Activated T-cell treated with anti-CD3 and anti-CD28 coated beads for 4 hours (primary cell): Measurements from ENCODE around the gene SYCE3.

Experiments
- DNase-seq: peaks from one replicate; pipeline ENCODE4 v3.0.0-alpha.2; 2020

The SYCE3 gene

DNA sequence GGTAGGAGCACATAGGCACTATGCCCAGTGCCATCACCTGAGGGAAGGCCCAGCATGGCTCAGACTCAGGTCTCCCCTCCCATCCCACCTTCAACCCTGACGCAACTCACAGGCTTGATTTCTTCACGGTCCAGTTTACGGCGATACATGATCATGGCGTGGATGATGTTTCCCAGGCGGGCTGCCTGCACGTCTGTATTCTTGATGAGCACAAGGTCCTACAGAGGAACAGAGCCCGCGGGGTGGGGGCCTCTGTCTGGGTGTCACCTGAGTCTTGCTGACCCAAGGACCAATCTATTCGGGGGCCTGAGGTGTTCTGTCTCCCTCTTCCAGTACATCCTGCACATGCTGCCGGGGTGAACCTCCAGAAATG, 11.7 kb upstream of the SYCE3 start:
- no peak for DNase-seq

DNA sequence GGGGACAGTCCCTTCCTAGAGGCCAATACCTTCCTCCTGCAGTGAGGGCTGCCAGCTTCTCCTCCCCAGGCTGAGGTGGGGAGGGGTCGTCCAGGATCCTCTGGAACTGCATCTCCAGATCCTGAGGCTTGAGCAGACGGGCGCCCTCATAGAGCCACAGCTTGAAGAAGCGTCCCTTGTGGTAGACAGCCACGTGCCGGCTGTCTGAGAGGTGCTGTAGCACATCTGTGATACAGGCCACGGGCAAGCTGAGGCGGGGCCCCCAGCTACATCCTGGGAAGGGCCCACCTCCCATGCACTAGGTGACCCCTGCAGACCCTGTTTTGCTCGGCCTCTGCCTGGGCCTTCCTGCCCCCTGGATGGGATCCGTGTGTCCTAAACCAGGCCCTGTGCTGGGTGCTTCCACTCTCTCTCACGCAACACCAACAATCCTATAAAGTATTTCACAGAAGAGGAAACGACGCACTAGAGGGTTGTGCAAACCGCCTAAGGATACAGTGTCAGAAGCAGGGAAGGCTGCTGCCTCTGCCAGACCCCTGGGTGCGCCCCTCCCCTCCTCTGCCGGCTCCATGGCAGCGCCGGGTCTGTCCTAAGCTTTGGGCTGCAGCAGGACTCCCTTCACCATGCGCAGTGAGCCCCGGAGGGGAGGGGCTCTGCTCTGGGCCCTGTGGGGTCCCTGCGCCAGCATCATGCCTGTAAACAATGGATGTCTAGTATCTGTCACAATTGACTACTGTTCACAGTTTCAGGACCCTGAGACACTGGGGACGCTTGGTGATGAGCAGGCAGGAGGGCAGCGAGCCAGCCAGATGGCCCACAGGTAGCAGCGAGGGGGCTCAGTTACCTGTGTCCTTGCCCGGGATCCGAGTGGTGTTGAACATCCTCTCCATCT, 11.0 kb upstream of the SYCE3 start:
- DNase-seq = no peak

DNA sequence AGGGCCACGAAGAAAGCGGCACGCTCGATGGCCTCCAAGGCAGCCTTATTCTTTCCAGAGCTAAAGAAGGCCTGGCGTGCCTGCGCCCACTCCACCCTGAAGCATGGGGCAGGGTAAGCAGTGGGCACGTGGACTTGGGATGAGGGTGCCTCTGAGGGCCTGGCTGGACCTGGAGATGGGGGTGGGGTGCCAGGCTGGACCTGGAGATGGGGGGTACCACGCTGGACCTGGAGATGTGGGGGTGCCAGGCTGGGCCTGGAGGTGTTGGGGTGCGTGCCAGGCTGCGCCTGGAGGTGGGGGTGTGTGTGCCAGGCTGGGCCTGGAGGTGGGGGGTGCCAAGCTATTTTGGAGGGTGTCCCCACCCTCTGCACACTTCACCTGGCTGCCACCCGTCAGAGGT, 10.2 kb upstream of the SYCE3 start:
- no peak for DNase-seq

DNA sequence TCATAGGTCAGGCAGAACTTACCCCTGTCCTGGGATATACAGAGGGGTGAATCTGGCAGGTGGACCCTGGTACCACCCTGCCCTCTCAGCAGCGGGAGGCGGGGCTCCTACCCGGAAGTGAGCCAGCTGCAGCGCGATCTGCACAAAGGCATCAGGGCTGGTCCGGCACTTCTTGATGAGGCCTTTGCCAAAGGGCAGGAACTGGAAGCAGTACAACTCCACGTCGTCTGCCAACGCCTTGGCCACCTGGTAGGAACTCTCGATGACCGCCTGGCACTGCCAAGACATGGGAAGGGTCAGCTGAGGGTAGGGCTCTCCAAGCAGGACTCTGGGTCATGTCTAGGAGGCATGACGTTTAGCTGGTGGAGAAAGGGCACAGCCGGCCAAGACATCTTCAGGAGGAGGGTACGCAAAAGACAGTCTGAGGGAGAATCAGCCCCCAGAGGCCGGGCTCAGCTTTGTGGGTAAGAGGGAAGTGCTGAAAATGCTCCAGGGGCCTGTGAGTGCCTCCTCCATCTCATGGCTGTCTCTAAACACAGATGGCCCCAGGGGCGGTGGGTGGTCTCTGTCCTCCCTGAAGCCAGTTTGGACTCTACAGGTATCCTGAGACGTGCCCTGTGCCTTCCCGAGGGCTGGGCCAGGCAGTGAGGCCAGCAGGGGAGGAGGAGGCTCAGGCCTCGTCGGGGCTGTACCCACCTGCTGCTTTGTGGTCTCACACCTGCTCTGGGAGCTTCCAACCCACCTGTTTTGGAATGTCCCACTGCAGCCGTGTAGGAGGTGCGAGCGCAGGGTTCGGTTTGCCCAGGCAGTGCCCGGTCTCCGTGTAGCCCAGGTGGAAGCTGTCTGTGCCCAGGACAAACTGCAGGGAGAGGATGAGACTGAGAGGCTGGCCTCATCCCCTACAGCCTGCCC, 8.8 kb upstream of the SYCE3 start:
- DNase-seq = no peak

DNA sequence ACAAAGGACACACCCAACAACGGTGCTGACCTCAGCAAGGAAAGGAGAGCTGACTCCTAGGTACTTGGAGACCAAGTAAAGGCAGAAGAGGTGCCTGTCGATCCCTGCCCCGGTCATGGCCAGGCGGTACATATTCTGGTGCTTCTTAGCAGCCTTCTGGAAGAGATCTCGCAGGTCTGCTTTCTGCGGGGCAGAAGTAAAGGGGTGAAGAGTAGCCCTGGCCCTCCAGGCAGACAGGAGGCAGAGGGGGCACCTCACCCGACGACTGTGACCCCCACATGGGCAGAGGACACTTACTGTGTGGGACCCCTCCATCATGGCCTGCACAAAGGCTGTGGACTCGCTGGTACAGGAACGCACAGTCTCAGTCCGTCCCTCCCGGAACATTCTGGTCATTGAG, 8.1 kb upstream of the SYCE3 start:
- DNase-seq = no peak

DNA sequence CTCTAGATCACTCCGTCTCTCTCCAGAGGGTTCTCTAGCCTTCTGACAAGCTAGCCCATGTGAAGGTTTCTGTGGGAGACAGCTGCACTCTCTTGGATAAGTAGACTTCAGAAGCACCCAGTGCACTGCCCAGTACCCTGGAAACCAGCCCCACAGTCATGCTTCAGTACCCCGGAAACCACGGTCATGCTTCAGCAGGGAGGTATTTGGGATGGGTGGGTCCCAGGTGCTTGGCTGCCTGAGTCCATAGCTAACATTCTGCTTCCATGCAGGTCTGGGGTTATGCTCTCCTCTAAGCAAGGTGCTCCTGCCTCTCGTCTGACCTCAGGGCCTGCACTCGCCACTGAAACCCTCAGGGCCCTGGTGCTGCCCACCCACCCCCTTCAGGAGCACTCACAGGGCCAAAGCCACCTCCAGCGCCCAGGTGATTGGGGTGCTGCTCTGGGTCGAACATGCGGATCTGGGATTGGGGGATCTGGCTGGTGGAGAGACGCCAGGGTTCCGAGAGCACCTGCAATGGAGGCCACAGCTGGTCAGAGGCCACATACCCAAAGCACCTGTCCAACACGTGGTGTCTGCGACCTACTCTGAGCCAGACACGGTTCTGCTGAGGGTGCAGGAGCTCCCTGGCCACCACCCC, 7.3 kb upstream of the SYCE3 start:
- no peak for DNase-seq

DNA sequence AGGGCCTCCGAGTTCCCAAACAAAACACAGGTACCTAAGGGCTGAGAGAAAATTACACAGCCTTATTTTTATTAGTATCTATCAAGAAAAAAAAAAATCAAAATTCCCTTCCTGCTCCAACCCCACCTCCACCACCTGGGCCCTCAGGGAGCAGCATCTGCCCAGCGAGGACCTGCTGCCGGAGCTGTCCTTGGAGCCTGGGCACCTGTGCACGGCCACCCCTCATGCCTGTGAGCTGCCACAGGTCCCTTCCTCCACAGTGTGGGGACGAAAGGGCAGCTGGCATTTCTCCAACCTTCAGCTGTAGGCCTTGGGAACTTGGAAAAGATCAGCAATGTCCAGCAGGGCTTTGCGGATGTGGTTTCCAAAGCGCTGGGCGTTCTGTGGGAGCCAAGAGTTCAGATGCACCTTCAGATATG, 6.3 kb upstream of the SYCE3 start:
- DNase-seq = no peak

DNA sequence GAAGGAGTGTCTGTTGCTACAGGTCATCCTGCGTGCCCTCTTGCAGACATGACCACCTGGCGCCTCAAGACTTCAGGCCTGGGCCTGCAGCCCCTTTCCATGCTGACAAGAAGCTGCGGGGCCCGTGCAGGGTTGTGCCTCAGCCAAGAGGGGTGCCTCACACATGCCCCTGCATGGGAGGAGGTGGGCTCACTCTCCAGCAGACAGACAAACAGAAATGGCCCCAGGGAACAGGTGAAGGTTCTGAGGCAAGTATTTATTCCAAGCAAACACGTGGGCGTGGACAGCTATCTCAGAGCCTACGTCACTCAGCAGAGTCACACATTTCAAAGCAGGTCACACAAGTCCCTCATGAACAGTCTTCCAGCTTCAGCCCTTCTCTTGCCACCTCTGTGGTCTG, 5.9 kb upstream of the SYCE3 start:
- no peak for DNase-seq

DNA sequence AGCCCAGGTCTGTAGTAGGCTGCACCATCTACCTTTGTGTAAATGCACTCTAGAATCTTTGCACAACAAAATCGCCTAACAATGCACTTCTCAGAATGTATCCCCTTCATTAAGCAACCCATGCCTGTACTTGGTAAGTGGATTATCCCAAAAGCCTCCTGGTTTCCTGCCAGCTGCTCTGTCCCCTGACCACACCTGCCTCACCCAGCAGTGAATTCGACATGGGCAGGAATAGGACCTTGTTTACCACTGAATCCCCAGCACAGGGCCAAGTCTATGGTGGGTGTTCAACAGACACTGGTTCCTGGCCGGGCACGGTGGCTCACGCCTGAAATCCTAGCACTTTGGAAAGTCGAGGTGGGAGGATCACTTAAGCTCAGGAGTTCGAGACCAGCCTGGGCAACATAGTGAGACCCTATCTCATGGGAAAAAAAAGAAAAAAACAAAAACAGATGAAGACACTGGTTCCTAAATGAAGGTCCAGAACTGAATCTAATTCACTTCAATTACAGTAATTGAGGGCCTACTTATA, 5.1 kb upstream of the SYCE3 start:
- DNase-seq = no peak

DNA sequence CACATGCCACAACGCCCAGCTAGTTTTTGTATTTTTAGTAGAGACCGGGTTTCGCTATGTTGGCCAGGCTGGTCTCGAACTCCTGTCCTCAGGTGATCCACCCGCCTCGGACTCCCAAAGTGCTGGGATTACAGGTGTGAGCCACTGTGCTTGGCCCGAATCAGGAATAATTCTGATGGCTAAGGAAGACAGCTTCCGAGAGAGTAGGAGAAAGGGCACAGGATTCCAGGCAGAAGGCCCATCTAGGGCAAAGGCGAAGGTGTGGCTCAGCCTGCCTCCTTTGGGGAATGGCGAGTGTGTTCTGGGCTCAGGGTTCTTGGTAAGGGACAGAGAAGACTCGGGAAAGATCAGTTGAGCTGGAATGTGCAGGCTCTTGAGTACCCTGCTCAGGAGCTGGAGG, 1.6 kb upstream of the SYCE3 start:
- no peak for DNase-seq

DNA sequence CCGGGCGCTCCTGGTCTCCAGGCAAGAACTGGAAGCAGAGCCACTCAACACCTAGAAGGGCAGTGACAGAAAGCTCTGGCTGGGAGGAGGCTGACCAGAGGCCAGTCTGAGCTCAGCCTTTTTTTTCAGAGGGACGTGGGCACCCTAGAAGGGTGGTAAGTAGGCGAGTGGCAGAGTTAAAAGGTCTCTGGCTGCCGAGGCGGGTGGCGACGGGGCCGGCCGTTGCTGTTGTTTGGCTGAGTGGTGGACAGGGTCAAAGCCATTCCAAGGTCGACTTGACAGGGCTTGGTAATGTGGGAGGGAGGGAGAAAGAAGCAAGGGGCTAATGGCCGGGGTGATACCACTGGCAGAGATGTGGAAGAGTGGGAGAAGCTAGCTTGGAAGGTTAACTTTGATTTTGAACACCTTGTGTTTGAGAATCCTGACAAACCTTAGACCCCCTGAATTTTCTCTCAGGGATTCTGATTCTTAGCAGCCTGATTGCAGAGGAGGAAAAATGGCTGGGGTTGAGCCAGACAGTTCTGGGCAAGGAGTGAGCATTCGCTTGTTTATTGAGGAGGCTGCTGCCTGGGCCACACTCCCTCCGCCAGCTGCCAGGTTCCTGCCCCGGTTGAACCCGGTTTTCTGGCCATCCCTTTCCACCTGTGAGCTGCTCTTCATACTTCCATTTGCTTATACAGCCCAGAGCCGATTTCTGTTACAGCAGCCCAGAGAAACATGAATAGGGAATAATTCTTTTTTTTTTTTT, 868 bp upstream of the SYCE3 start:
- DNase-seq = no peak

DNA sequence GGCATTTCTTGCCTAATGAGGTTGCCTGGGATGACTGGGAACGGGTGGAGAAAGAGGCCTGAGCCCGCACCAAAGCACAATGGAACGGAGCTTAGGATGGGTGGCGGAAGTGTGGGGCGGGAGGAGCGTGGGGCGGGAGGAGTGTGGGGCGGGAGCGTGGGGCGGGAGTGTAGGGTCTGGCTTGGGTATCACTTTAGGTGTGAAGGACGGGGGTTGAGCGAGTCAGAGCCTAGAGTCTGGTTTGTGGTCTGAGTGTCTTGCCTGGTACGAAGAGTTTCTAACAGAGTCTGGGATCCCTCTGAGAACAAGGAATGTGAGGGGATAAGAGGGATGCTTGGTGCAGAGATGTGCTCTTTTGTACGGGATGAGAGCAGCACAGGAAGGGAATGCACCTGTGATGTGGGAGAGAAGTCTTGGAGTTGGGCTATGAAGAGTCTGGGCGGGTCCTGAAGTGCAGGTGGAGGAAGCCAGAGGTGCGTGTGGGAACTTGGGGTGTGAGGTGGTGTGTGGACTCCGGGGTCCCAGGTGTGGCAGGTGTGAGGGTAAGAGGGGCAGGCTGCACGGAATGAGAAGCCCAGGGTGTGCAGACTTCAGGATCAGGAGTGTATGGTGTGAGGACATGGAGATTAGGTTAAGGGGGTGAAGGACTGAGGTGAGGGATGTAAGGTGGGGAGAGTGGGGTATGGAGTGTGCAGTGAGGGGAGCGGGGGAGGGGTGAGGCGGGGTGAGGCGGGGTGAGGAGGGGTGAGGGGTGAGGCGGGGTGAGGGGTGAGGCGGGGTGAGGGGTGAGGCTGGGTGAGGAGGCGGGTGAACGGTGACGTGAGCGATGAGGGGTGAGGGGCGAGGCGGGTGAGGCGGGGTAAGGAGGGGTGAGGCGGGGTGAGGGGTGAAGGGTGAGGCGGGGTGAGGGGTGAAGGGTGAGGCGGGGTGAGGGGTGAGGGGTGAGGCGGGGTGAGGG, 1.0 kb downstream of the SYCE3 start:
- DNase-seq = no peak

DNA sequence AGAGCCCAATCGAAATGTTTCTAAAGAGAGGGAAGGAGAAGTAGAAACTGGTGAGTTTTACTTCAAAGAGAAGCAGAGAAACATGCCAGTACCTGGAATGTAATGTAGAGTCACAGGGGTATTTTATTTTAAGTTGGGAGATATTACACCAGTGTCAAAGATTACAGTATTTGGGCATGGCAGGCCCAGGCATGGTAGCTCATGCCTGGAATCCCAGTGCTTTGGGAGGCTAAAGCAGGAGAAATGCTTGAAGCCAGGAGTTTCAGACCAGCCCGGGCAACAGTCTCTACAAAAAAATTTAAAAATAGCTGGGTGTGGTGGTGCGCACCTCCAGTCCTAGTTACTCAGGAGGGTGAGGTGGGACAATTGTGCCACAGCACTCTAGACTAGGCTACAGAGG, 2.7 kb downstream of the SYCE3 start:
- DNase-seq = no peak

DNA sequence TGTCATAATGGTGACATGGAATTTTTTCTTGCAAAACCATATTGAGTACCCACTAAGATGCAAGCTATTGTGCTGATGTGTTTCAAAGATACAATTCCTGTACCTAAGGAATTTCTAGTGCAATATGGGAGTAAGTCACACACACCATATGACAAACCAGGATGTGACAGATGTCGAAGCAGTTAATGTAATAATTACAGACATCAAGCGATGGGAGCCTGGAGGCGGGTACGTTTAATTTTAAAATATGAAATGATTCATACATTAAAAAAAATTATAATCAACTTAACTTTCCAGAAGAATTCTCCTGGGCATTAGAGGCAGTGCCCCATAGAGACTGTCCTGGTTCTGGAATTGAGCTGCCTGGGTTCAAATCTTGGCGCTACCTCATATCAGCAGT, 6.0 kb downstream of the SYCE3 start:
- no peak for DNase-seq

DNA sequence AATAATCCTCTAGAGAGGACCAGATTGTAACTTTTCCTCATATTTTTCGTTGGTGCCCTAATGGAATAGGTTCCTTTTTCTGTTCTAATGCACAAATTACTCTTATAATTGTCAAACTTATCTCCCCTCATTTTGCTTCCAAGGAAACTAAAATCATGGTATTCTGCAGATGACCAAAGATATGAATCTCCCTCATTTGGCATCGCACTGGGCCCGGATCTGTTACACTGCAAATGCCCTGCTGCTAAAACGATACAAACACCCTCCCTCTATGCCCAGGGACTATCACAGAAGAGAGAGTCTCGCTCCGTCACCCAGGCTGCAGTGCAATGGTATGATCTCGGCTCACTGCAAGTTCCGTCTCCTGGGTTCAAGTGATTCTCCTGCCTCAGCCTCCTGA, 9.4 kb downstream of the SYCE3 start:
- no peak for DNase-seq

DNA sequence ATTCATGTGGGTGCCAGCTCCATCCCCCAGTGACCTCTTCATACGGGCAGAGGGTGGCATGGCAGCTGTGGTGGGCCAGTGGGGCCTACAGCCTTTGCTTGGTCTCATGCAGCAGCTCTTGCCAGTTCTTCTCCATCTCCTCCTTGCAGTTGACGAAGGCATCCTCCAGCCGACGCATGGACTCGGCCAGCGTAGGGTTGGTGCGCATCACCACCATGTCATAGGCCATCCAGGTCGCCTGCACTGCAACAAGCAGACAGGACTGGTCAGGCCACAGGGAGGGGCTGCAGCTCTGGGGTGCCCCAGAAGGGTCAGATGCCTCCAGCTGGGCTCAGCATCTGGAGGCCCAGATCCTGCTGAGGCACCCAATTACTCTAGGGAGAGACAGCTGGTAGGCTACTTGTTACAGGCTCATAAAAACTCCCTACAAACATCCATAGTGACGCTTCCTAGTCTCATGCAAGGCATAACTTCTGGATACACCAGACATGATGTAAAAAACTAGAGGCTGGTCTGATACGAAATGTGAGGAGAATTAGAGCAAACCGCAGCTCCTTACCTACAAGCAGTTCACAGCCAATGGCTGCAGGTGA, 11.5 kb downstream of the SYCE3 start:
- DNase-seq = no peak

DNA sequence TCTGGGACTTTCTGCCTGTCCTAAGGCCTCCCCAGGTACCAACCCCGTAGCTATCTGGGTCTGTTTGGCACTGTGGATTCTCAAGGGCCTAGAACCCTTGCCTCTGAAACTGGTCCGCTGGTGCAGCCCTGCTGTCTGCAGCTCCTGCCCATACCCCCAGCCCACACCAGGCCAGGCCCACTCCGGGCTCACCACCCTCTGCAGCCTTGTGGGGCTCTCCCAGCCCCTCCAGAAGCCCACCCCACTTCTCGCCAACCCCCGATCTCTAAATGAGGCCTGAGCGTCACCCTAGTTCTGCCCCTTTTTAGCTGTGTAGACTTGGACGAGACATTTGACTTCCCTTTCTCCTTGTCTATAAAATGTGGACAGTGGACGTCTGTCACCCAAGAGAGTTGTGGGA, 12.3 kb downstream of the SYCE3 start:
- no peak for DNase-seq

DNA sequence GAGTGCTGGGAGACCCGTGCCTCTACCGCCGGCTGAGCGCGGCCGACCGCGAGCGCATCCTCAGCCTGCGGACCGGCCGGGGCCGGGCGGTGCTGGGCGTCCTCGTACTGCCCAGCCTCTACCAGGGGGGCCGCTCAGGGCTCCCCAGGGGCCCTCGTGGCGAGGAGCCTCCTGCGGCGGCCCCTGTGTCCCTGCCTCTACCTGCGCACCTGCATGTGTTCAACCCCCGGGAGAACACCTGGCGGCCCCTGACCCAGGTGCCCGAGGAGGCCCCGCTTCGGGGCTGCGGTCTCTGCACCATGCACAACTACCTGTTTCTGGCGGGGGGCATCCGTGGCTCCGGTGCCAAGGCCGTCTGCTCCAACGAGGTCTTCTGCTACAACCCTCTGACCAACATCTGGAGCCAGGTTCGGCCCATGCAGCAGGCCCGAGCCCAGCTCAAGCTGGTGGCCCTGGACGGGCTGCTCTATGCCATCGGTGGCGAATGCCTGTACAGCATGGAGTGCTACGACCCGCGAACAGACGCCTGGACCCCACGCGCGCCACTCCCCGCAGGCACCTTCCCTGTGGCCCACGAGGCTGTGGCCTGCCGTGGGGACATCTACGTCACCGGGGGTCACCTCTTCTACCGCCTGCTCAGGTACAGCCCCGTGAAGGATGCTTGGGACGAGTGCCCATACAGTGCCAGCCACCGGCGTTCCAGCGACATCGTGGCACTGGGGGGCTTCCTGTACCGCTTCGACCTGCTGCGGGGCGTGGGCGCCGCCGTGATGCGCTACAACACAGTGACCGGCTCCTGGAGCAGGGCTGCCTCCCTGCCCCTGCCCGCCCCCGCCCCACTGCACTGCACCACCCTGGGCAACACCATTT, 13.6 kb downstream of the SYCE3 start:
- no peak for DNase-seq

DNA sequence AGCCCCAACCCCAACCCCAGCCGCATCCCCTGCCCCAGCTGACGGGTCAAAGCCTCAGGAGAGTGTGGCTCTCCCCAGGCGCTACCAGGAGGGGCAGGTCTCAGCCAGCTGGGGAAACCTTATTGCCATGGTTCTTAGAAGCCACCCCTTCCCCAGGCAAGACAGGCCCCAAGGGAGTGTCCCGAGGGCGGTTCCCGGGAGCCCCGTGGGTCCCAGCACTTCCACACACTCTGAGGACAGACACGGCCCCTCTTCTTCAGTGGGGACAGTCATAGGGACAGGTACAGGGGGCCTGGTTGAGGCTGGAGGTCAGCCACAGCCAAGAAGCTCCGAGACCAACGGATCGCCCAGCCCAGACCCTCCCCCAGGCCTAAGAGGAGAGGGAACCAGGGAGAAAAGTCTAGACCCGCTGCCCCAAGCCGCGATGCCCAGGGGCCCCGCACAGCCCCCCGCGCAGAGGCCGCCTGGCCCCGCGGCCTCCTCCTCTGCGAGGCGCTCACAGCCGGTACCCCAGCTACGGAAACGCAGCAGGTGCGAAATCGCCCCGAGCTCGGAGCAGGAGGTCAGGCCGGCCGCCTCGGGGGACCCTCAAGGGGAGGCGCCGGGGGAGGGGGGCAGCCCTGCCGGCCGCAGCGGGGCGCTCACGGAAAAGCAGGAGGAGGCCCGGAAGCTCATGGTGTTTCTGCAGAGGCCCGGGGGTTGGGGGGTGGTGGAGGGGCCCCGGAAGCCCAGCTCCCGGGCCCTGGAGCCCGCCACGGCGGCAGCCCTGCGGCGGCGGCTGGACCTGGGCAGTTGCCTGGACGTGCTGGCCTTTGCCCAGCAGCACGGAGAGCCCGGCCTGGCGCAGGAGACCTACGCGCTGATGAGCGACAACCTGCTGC, 14.4 kb downstream of the SYCE3 start:
- DNase-seq = no peak
